ENCODE measurements around the gene SELENOP.

- TF ChIP-seq CTCF (IDR thresholded peaks at IDR 0.05) (no peak), POLR2A (IDR thresholded peaks at IDR 0.05) (no peak)
Measured at GRCh38 chr5:42799668-42800114, 12.0 kb downstream of the SELENOP start.

Data from uterus (tissue), 2 donors.